Sigmoid colon (tissue), 4 donors: ENCODE measurements around the gene MPPED1.

Source experiments
- CTCF ChIP-seq, 4 experiments: fragments of 450-650 bp in 3 of 4; fragments of 200-600 bp in 1 of 4; IDR thresholded peaks; one replicate each; pipeline ENCODE4 v1.5.1; 2016 to 2019; ENCODE audit warnings: antibody characterized with exemption in 4 of 4, mild to moderate bottlenecking in 3 of 4, moderate library complexity in 2 of 4
- EP300 ChIP-seq, 4 donors: sonication (generic); formaldehyde crosslinking; IDR thresholded peaks; one replicate each; pipeline ENCODE4 v1.6.1; 2017; ENCODE audit warnings: antibody characterized with exemption in 4 of 4
- POLR2AphosphoS5 ChIP-seq, 4 donors: sonication (generic); formaldehyde crosslinking; IDR thresholded peaks; one replicate each; pipeline ENCODE4 v1.6.1; 2017; ENCODE audit warnings: antibody characterized with exemption in 4 of 4

- TF ChIP-seq CTCF (IDR thresholded peaks at IDR 0.05) (peak; percentile 43 to 87 (median 76)), EP300 (IDR thresholded peaks at IDR 0.05) (no peak), POLR2AphosphoS5 (IDR thresholded peaks at IDR 0.05) (no peak)
Observed at GRCh38 chr22:43385770-43386641, 25.8 kb upstream of the MPPED1 start.
